ENCODE data around the gene OASL.

DNA sequence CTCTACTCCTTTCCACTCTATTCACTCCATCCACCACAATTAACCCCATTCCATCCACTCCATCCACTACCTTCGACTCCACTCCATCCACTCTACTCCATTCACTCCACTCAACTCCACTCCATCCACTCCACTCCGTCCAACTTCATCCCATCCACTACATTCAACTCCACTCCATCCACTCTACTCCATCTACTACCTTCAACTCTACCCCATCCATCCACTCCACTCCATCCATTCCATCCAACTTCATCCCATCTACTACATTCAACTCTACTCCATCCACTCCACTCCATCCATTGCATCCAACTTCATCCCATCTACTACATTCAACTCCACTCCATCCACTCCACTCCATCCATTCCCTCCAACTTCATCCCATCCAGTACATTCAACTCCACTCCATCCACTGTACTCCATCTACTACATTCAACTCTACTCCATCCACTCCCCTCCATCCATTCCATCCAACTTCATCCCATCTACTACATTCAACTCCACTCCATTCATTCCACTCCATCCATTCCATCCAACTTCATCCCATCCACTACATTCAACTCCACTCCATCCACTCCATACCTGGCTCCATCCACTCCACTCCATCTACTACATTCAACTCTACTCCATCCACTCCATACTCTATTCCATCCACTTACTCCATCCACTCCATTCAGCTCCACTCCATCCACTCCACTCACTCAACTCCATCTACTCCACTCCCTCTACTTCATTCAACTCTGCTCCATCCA is 44.3 kb downstream of the OASL start:
- TF ChIP-seq, protein P1, sequence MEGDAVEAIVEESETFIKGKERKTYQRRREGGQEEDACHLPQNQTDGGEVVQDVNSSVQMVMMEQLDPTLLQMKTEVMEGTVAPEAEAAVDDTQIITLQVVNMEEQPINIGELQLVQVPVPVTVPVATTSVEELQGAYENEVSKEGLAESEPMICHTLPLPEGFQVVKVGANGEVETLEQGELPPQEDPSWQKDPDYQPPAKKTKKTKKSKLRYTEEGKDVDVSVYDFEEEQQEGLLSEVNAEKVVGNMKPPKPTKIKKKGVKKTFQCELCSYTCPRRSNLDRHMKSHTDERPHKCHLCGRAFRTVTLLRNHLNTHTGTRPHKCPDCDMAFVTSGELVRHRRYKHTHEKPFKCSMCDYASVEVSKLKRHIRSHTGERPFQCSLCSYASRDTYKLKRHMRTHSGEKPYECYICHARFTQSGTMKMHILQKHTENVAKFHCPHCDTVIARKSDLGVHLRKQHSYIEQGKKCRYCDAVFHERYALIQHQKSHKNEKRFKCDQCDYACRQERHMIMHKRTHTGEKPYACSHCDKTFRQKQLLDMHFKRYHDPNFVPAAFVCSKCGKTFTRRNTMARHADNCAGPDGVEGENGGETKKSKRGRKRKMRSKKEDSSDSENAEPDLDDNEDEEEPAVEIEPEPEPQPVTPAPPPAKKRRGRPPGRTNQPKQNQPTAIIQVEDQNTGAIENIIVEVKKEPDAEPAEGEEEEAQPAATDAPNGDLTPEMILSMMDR (IDR thresholded peaks at IDR 0.05): no peak
- no peak for TF ChIP-seq ZFX (IDR thresholded peaks at IDR 0.05; ENCODE audit: borderline replicate concordance)

All from 22Rv1 (cell line).